HL-60 (cell line): ENCODE data around the gene PTPRJ.

Experiments
- DNase-seq, 2 experiments: peaks; one replicate each; pipeline ENCODE4 v3.0.0-alpha.2; 2010 to 2020; ENCODE audit warnings: low read depth in 1 of 2, low spot score in 1 of 2
- H3K27ac ChIP-seq: fragments of 250-450 bp; sonication (Bioruptor Pico); replicated peaks from 2 replicates; pipeline ENCODE4 v1.5.1; 2020; ENCODE audit warnings: mild to moderate bottlenecking, moderate library complexity
- H3K27me3 ChIP-seq: fragments of 250-450 bp; sonication (Bioruptor Pico); 2 replicates; pipeline ENCODE4 v1.5.1; 2021; ENCODE audit warnings: mild to moderate bottlenecking, moderate library complexity; ENCODE audit not compliant: insufficient read depth, poor library complexity, severe bottlenecking
- H3K4me3 ChIP-seq: replicated peaks from 2 replicates; pipeline ENCODE4 v1.5.1; 2011; ENCODE audit warnings: mild to moderate bottlenecking, control low read depth, low read length; ENCODE audit not compliant: insufficient read depth
- GABPA ChIP-seq: IDR thresholded peaks from 2 replicates; pipeline ENCODE4 v1.6.1; 2012; ENCODE audit warnings: low read depth
- POLR2AphosphoS5 ChIP-seq: IDR thresholded peaks from 2 replicates; pipeline ENCODE4 v1.6.1; 2012; ENCODE audit warnings: low read depth
- SPI1 ChIP-seq: IDR thresholded peaks from 2 replicates; pipeline ENCODE4 v1.6.1; 2012; ENCODE audit warnings: low read depth, mild to moderate bottlenecking, borderline replicate concordance
- TF ChIP-seq, protein P1 (sequence below): IDR thresholded peaks from 2 replicates; pipeline ENCODE4 v1.6.1; 2012; ENCODE audit warnings: low read depth; ENCODE audit not compliant: insufficient replicate concordance
- TF ChIP-seq, protein P2 (sequence below): IDR thresholded peaks from one replicate; pipeline ENCODE4 v1.5.1; 2011; ENCODE audit warnings: low read length, control low read depth, inconsistent platforms; ENCODE audit not compliant: insufficient read depth

The PTPRJ gene

DNA sequence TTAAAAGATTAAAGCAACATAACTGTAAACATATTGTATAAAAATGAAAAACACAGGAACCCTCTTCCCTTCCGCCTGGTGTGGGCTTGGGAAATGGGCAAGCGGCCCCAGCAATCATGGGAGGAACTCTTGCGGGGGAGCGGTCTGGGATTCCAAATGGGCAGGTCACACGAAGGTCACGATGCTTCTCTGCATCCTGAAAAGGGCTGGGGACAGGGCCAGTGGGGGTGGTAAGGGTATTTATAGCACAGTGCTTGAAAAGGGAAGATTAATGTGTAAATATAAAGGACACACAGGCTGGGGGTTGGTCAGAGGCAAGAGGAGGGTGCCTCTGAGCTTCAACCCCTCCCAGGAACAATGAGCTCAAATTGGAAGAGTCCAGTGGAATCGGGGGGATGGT is 189.4 kb downstream of the PTPRJ start:
- TF ChIP-seq POLR2AphosphoS5: no peak
- TF ChIP-seq, protein P1, sequence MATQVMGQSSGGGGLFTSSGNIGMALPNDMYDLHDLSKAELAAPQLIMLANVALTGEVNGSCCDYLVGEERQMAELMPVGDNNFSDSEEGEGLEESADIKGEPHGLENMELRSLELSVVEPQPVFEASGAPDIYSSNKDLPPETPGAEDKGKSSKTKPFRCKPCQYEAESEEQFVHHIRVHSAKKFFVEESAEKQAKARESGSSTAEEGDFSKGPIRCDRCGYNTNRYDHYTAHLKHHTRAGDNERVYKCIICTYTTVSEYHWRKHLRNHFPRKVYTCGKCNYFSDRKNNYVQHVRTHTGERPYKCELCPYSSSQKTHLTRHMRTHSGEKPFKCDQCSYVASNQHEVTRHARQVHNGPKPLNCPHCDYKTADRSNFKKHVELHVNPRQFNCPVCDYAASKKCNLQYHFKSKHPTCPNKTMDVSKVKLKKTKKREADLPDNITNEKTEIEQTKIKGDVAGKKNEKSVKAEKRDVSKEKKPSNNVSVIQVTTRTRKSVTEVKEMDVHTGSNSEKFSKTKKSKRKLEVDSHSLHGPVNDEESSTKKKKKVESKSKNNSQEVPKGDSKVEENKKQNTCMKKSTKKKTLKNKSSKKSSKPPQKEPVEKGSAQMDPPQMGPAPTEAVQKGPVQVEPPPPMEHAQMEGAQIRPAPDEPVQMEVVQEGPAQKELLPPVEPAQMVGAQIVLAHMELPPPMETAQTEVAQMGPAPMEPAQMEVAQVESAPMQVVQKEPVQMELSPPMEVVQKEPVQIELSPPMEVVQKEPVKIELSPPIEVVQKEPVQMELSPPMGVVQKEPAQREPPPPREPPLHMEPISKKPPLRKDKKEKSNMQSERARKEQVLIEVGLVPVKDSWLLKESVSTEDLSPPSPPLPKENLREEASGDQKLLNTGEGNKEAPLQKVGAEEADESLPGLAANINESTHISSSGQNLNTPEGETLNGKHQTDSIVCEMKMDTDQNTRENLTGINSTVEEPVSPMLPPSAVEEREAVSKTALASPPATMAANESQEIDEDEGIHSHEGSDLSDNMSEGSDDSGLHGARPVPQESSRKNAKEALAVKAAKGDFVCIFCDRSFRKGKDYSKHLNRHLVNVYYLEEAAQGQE: no peak
- TF ChIP-seq SPI1: no peak
- TF ChIP-seq, protein P2, sequence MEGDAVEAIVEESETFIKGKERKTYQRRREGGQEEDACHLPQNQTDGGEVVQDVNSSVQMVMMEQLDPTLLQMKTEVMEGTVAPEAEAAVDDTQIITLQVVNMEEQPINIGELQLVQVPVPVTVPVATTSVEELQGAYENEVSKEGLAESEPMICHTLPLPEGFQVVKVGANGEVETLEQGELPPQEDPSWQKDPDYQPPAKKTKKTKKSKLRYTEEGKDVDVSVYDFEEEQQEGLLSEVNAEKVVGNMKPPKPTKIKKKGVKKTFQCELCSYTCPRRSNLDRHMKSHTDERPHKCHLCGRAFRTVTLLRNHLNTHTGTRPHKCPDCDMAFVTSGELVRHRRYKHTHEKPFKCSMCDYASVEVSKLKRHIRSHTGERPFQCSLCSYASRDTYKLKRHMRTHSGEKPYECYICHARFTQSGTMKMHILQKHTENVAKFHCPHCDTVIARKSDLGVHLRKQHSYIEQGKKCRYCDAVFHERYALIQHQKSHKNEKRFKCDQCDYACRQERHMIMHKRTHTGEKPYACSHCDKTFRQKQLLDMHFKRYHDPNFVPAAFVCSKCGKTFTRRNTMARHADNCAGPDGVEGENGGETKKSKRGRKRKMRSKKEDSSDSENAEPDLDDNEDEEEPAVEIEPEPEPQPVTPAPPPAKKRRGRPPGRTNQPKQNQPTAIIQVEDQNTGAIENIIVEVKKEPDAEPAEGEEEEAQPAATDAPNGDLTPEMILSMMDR: no peak
- TF ChIP-seq GABPA: no peak
- H3K27ac ChIP-seq: no peak overlapping the region

DNA sequence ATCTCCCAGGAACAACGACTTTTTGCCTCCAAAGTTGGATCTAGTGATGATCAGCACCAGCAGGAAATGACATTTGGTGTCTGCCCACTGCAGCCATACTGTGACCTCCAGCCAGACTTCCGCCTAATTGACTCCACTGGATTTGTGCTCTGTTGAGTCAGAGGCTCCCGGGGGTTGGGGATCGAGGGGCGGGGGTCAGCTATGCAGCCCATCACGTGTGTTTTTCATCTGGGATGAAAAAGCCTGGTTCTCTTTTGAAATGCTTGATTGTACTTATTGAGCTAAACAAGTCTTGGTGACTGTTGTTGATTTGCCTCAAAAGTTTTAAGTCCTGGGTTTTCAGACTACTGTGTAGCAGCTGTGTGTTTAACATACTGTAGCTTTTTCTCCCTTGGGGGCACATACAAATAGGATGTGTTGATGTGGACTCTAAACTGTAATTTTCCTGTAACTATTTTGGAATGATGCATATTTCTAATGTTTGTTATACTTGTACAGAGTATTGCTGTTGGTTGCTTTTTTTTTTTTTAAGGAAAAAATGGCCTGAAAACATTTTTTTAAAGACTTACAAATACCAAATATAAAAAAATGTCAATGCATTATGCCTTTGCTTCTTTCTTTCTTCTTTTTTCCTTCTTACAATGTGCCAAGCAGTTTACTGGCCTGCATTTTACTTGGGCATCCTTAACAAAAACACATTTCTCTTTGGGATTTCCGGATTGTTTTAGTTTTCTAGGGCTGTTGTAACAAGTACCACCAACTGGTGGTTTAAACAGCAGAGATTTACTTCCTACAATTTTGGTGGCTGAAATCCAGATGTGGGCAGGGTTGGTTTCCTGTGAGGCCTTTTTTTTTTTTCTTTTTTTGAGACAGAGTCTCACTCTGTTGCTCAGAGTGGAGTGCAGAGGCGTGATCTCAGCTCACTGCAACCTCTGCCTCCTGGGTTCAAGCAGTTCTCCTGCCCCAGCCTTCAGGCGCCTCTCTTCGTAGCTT is 190.2 kb downstream of the PTPRJ start:
- TF ChIP-seq POLR2AphosphoS5 (no peak), SPI1 (no peak), GABPA (no peak)
- TF ChIP-seq, protein P2: no peak
- TF ChIP-seq, protein P1: no peak
- Histone ChIP-seq H3K27me3 (no peaks in the 10 kb centered on the region), H3K27ac (no peak overlapping the region), H3K4me3 (no peak overlapping the region)
- DNase-seq: no peak

More for the DNA sequence above, 189.4 kb downstream of the PTPRJ start:
- no peak for DNase-seq
- Histone ChIP-seq H3K4me3 (no peak overlapping the region), H3K27me3 (no peaks in the 10 kb centered on the region)

DNA sequence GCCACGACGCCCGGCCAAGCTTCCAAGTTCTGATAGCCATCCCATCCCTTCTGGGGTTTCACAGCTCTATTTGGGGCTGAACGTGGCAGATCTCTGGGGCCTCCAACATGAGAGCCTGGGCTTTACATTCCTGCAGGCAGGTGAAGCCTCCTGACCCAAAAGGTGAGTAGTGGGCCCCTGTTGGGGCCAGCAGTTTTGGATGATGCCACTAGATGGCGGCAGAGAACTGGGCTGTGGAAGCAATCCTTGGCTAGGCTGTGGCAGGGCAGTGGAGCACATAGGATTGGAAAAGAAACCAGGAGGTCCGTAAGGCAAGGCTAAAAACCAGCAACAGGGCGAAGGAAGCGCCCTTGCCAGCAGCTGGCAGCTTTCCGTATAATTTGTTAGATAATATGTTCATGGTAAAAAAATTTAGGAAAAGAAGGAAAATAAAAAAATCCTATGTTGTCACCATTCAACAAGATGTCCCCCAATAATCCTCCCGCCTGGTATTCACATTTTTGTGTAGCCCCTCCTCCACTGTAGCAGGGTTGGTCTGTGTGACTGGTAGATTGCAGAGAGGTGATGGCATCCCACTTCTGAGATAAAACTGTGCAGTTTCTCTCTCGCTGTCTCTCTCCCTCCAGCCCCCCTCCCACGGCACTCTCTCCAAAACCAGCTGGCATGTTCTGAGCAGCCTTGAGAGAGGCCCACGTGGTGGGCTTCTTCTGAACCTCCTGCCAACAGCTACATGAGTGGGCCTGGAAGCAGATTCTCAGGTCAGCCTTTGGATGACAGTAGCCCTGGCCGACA is 192.7 kb downstream of the PTPRJ start:
- Histone ChIP-seq H3K4me3 (no peak overlapping the region), H3K27ac (no peak overlapping the region), H3K27me3 (no peaks in the 10 kb centered on the region)
- no peak for TF ChIP-seq POLR2AphosphoS5
- TF ChIP-seq, protein P2: peak; percentile 90
- no peak for TF ChIP-seq GABPA
- DNase-seq: peak; percentile 13 to 46
